B cell (primary cell): ENCODE results near the gene CYP4F22. TPM values are rescaled to one million over a fixed set of nuclear protein-coding genes. Genes with fewer than 3 reads are reported as not detected.

ENCODE experiments used
- ATAC-seq: fragments of 200-7000 bp; cut with Tn5 transposase; one replicate; pipeline ENCODE4 v1.10.0; 2021; ENCODE audit warnings: low read depth, mild to moderate bottlenecking, moderate number of reproducible peaks, moderate library complexity
- CTCF ChIA-PET: fragments of 350-600 bp; sonication (Branson Sonifier 250); formaldehyde crosslinking; loops from one replicate; lab custom pipeline; 2021; ENCODE audit warnings: antibody characterized with exemption, inconsistent platforms; lab: Charles Lee
- POLR2A ChIA-PET: fragments of 350-600 bp; sonication (Branson Sonifier 250); formaldehyde crosslinking; loops from one replicate; lab custom pipeline; 2021; ENCODE audit warnings: antibody characterized with exemption; lab: Charles Lee
- DNase-seq: peaks from one replicate; pipeline ENCODE4 v3.0.0; 2013
- H2AFZ ChIP-seq: 2 replicates; pipeline ENCODE4 v1.6.1; 2012; ENCODE audit warnings: mild to moderate bottlenecking, low read depth, low read length; ENCODE audit not compliant: insufficient read depth, poor library complexity, severe bottlenecking
- H3K27ac ChIP-seq, 2 donors: 1 replicate in 1 of 2; 2 replicates in 1 of 2; pipeline ENCODE4 v1.5.1; 2012 to 2013; ENCODE audit warnings: low read length in 2 of 2, mild to moderate bottlenecking in 2 of 2, moderate library complexity in 1 of 2
- H3K27me3 ChIP-seq, 4 experiments: fragments of 200-600 bp in 1 of 4; sonication (generic) in 1 of 4; replicated peaks in 1 of 4; 1 replicate in 2 of 4; 2 replicates in 2 of 4; pipeline versions ENCODE4 v1.6.1 to v1.7.0; 2013 to 2016; ENCODE audit warnings: low read length in 3 of 4, mild to moderate bottlenecking in 2 of 4, mixed read lengths in 1 of 4, moderate library complexity in 1 of 4; ENCODE audit not compliant: insufficient read depth in 4 of 4, control insufficient read depth in 3 of 4; ENCODE audit errors: control extremely low read depth in 1 of 4
- H3K36me3 ChIP-seq, 2 experiments: replicated peaks in 1 of 2; 1 replicate in 1 of 2; 2 replicates in 1 of 2; pipeline versions ENCODE4 v1.6.1 to v1.7.1; 2013; ENCODE audit warnings: low read length in 1 of 2; ENCODE audit not compliant: insufficient read depth in 2 of 2, control insufficient read depth in 1 of 2; ENCODE audit errors: control extremely low read depth in 1 of 2, extremely low read depth in 1 of 2
- H3K4me1 ChIP-seq, 2 donors: fragments of 200-600 bp in 1 of 2; sonication (generic) in 1 of 2; 1 replicate in 1 of 2; 2 replicates in 1 of 2; pipeline versions ENCODE4 v1.5.1 to v1.6.1; 2013 to 2017; ENCODE audit warnings: low read length in 2 of 2; ENCODE audit not compliant: control insufficient read depth in 2 of 2, insufficient read depth in 2 of 2
- H3K4me2 ChIP-seq: replicated peaks from 2 replicates; pipeline ENCODE3; 2012; ENCODE audit warnings: mild to moderate bottlenecking, low read depth, low read length; ENCODE audit not compliant: poor library complexity, severe bottlenecking
- H3K4me3 ChIP-seq, 5 experiments: fragments of 200-600 bp in 1 of 5; sonication (generic) in 1 of 5; 1 replicate in 3 of 5; 2 replicates in 2 of 5; pipeline versions ENCODE4 v1.5.1 to v1.7.0; 2011 to 2016; ENCODE audit warnings: low read length in 4 of 5, mild to moderate bottlenecking in 4 of 5, low read depth in 2 of 5, control low read depth in 1 of 5, moderate library complexity in 1 of 5; ENCODE audit not compliant: insufficient read depth in 1 of 5; ENCODE audit errors: control extremely low read depth in 1 of 5, extremely low read depth in 1 of 5
- H3K79me2 ChIP-seq: fragments of 200-600 bp; sonication (generic); one replicate; pipeline ENCODE4 v1.6.0; 2016; ENCODE audit warnings: low read length; ENCODE audit not compliant: control insufficient read depth, insufficient read depth
- H3K9ac ChIP-seq: fragments of 200-600 bp; sonication (generic); 2 replicates; pipeline ENCODE4 v1.6.1; 2017; ENCODE audit warnings: mild to moderate bottlenecking, low read length, moderate library complexity
- H3K9me3 ChIP-seq, 3 donors: one replicate each; pipeline versions ENCODE4 v1.6.1 to v1.7.1; 2013; ENCODE audit warnings: low read length in 2 of 3; ENCODE audit not compliant: control insufficient read depth in 2 of 3, insufficient read depth in 1 of 3; ENCODE audit errors: control extremely low read depth in 1 of 3
- H4K20me1 ChIP-seq: 2 replicates; pipeline ENCODE4 v1.6.0; 2012; ENCODE audit warnings: mild to moderate bottlenecking, low read length; ENCODE audit not compliant: insufficient read depth, control insufficient read depth, poor library complexity, severe bottlenecking
- H3K27ac Mint-ChIP-seq: one replicate; pipeline ENCODE4 v1.8.0; 2021; ENCODE audit warnings: mixed read lengths
- H3K27me3 Mint-ChIP-seq: one replicate; pipeline ENCODE4 v1.8.0; 2021; ENCODE audit warnings: mixed read lengths
- H3K4me1 Mint-ChIP-seq: one replicate; pipeline ENCODE4 v1.8.0; 2021; ENCODE audit warnings: mixed read lengths
- H3K4me3 Mint-ChIP-seq: one replicate; pipeline ENCODE4 v1.8.0; 2021; ENCODE audit warnings: mixed read lengths
- H3K9me3 Mint-ChIP-seq: one replicate; pipeline ENCODE4 v1.8.0; 2022; ENCODE audit warnings: mixed read lengths; ENCODE audit not compliant: insufficient read depth
- CTCF ChIP-seq: fragments of 200-600 bp; IDR thresholded peaks from one replicate; pipeline ENCODE4 v1.8.0; 2022; ENCODE audit warnings: antibody characterized with exemption, mild to moderate bottlenecking
- EZH2 ChIP-seq: IDR thresholded peaks from 2 replicates; pipeline ENCODE4 v1.6.1; 2012; ENCODE audit warnings: borderline replicate concordance, low read depth, mild to moderate bottlenecking, moderate library complexity, low read length; ENCODE audit not compliant: insufficient read depth, poor library complexity, severe bottlenecking
- WGBS: methylation state at CpG from one replicate; pipeline ENCODE4 v1.1.5; 2013; ENCODE audit warnings: missing lambda C conversion rate; ENCODE audit not compliant: insufficient coverage; 5-methylcytosine and 5-hydroxymethylcytosine counted together
- intact Hi-C: fragments of 100-400 bp; cut with micrococcal nuclease; formaldehyde crosslinking; loops from one replicate; pipeline ENCODE4 v1.10.0; 2022
- polyA plus RNA-seq: library from polyadenylated mRNA; depleted of rRNA; stranded (reverse); fragments of >200 nt; gene quantifications from 2 replicates; pipeline ENCODE4 v1.2.3, GENCODE V29; 2012
- total RNA-seq, 2 donors: library from RNA; stranded (reverse); fragments of 120-200 nt in 1 of 2; gene quantifications; 1 replicate in 1 of 2; 2 replicates in 1 of 2; pipeline versions ENCODE4 v1.2.3 to v1.2.4, GENCODE V29; 2013 to 2022

The CYP4F22 gene
- total and polyA plus RNA-seq, 2 donors (not counting 1 experiment from before 2014, with no cell fraction given) = 0.03 TPM; not detected in 1

DNA sequence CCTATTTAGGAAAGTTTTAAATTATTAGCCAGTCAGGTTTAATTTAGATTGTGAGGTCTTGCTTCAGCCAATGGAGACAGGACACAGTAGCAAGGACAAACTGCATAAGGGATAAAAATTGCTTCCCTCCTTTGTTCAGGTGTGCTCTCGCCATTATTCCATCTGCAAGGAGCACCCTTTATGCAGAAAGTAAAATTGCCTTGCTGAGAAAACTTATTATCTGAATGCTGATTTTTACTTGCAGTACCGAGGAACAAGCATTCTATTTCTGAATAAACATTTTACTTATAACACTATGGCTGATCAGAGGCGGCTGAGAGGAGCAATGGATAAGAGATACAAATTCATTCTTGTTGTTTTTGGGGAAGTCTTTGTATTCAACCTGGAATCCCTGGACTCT is 8.0 kb downstream of the CYP4F22 start:
- H3K27ac ChIP-seq = no peak overlapping the region
- no peaks in the 10 kb centered on the region for H3K4me1 Mint-ChIP-seq
- peaks cover 3% of the 10 kb centered on the region for H3K9me3 Mint-ChIP-seq
- H3K4me1 ChIP-seq = no peaks in the 10 kb centered on the region
- DNase-seq (no peak), ATAC-seq (no peak)
- no peak overlapping the region for H3K4me3 ChIP-seq
- no peak overlapping the region for H3K4me3 Mint-ChIP-seq
- H3K79me2 ChIP-seq = no peaks in the 10 kb centered on the region
- peaks cover 22% of the 10 kb centered on the region for H3K27me3 Mint-ChIP-seq
- intact Hi-C loops = no loop called here
- H3K27me3 ChIP-seq = peaks cover 0 to 10% (median 3%) of the 10 kb centered on the region in 4 experiments
- H3K27ac Mint-ChIP-seq = no peak overlapping the region
- H3K9me3 ChIP-seq = peaks cover 0 to 30% (median 14%) of the 10 kb centered on the region in 3 donors
- no peaks in the 10 kb centered on the region for H4K20me1 ChIP-seq
- no peak overlapping the region for H3K4me2 ChIP-seq
- WGBS = no CpG with 5 or more reads among the region's 3 CpGs
- ChIA-PET CTCF (no interaction called here), POLR2A (no interaction called here)
- H3K36me3 ChIP-seq = no peaks in the 10 kb centered on the region
- no peak overlapping the region for H2AFZ ChIP-seq
- TF ChIP-seq EZH2 (no peak), CTCF (no peak)
- no peak overlapping the region for H3K9ac ChIP-seq

- H3K4me1 Mint-ChIP-seq = no peaks in the 10 kb centered on the region
- H3K27me3 ChIP-seq = peaks cover 0 to 8% (median 2%) of the 10 kb centered on the region in 4 experiments
- 77% methylated on average over 1 of the region's 1 CpG for WGBS
- H2AFZ ChIP-seq = no peak overlapping the region
- TF ChIP-seq EZH2 = no peak
- TF ChIP-seq CTCF = no peak
- peaks cover 0 to 30% (median 14%) of the 10 kb centered on the region in 3 donors for H3K9me3 ChIP-seq
- H4K20me1 ChIP-seq = no peaks in the 10 kb centered on the region
- H3K4me1 ChIP-seq = no peaks in the 10 kb centered on the region
- no peak overlapping the region for H3K27ac Mint-ChIP-seq
- H3K4me3 Mint-ChIP-seq = no peak overlapping the region
- H3K4me2 ChIP-seq = no peak overlapping the region
- no peak overlapping the region for H3K4me3 ChIP-seq
- peaks cover 3% of the 10 kb centered on the region for H3K9me3 Mint-ChIP-seq
- H3K27me3 Mint-ChIP-seq = peaks cover 16% of the 10 kb centered on the region
- ATAC-seq (no peak), DNase-seq (no peak)
- ChIA-PET POLR2A (no interaction called here), CTCF (interaction anchor here (0.7 kb wide), 1 partner anchor 31 kb away, joined by 3 read pairs; no protein-coding TSS in a partner anchor)
- no peaks in the 10 kb centered on the region for H3K36me3 ChIP-seq
- H3K79me2 ChIP-seq = no peaks in the 10 kb centered on the region
- H3K9ac ChIP-seq = no peak overlapping the region
- intact Hi-C loops = no loop called here
- no peak overlapping the region for H3K27ac ChIP-seq
Observed at GRCh38 chr19:15517778-15518177, 9.5 kb downstream of the CYP4F22 start.
